NCI-H1417 treated with DMSO at 0.1 percent for 48 hours (cell line): ENCODE measurements around the gene MAX.
"Not testable (repeated sequence)": the region's sequence is repeated elsewhere in the genome, so short reads cannot be mapped to it uniquely, and the experiment has no call there.

Experiments used
- DNase-seq: peaks from one replicate; lab custom pipeline; 2025; lab: John Stamatoyannopoulos, UW

MAX gene

GRCh38 chr14:65034021-65034420 is 68.3 kb downstream of the MAX start:
- DNase-seq: no peak

- DNase-seq: no peak
These were observed 69.1 kb downstream of the MAX start for GRCh38 chr14:65033181-65033580.

- DNase-seq: no peak
These were observed 70.0 kb downstream of the MAX start for GRCh38 chr14:65032319-65032718.

GRCh38 chr14:65031321-65031720 is 71.0 kb downstream of the MAX start:
- DNase-seq: not testable (repeated sequence)

GRCh38 chr14:65028937-65029336 is 73.4 kb downstream of the MAX start:
- DNase-seq: no peak

- no peak for DNase-seq
These were observed 75.1 kb downstream of the MAX start for GRCh38 chr14:65027127-65027799.

- DNase-seq: no peak
These were observed 75.8 kb downstream of the MAX start for GRCh38 chr14:65026526-65026925.

- no peak for DNase-seq
These were observed 76.5 kb downstream of the MAX start for GRCh38 chr14:65025818-65026217.
